ENCODE results near the gene GDPD3. TPM values are rescaled to one million over a fixed set of nuclear protein-coding genes. Genes with fewer than 3 reads are reported as not detected.

GDPD3 gene
- total and polyA plus RNA-seq, 10 of the 15 experiments (the other 5 are each of a cell fraction or from before 2014, with no cell fraction given), result 0.29 to 3.3 (median 0.97) TPM

DNA sequence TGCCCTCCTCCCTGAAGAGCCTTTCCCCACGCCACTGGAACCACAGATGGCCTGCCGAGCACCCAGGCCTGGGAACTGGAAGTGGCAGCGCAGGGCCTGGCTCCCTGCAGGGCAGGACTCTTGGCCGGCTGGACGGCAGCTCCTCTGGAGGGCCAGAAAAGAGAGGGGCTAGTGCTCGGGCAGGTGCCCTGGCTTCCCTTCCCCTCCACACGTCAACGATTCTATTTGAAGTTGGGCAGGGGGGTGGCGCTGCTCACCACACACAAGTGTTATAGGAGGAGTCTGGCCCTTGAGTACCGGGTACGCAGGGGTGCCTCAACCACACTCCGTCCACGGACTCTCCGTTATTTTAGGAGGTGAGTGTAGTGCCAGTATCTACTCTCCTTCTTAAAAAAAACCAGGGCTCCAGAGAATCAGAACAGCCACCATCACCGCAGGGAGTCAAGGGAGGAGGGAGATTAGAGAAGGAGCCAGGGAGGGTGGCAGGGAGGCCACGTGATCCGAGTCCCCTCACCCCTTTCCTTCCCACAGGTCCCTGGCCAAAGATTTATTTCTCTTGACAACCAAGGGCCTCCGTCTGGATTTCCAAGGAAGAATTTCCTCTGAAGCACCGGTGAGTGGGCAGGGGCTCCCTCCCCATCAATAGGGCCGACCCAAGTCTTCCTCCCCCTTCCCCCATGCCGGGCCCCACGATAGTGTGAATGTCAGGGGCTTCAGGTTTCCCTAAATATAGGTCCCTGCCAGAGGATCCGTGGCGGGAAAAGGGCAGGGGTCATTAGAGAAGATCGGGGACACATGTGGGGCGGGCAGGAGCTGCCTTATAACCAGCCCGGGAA, 49.2 kb downstream of the GDPD3 start (continued):
- TF ChIP-seq, protein P1, sequence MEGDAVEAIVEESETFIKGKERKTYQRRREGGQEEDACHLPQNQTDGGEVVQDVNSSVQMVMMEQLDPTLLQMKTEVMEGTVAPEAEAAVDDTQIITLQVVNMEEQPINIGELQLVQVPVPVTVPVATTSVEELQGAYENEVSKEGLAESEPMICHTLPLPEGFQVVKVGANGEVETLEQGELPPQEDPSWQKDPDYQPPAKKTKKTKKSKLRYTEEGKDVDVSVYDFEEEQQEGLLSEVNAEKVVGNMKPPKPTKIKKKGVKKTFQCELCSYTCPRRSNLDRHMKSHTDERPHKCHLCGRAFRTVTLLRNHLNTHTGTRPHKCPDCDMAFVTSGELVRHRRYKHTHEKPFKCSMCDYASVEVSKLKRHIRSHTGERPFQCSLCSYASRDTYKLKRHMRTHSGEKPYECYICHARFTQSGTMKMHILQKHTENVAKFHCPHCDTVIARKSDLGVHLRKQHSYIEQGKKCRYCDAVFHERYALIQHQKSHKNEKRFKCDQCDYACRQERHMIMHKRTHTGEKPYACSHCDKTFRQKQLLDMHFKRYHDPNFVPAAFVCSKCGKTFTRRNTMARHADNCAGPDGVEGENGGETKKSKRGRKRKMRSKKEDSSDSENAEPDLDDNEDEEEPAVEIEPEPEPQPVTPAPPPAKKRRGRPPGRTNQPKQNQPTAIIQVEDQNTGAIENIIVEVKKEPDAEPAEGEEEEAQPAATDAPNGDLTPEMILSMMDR (IDR thresholded peaks at IDR 0.05 in 2 of 3, conservative IDR thresholded peaks at IDR 0.05 in 1 of 3; ENCODE audit: control insufficient read depth in 2 of 3, extremely low read depth in 1 of 3, insufficient read depth in 1 of 3, low read depth in 3 of 3, low read length in 3 of 3), result peak; percentile 35 to 68 (median 38); a peak in 5 of 6 replicates
- TF ChIP-seq MYB (IDR thresholded peaks at IDR 0.05; ENCODE audit: borderline replicate concordance, low read depth, low read length) (no peak; the same call in 1 of the 2 replicates), RAD21 (IDR thresholded peaks at IDR 0.05; ENCODE audit: insufficient read depth, low read depth, low read length) (peak; percentile 34; the same call in 1 of the 2 replicates), ZZZ3 (IDR thresholded peaks at IDR 0.05; ENCODE audit: control insufficient read depth, insufficient read length, low read depth) (no peak), IRF4 (IDR thresholded peaks at IDR 0.05; ENCODE audit: low read depth, low read length) (no peak), ESRRA (IDR thresholded peaks at IDR 0.05; ENCODE audit: low read length) (no peak), TARDBP (IDR thresholded peaks at IDR 0.05; ENCODE audit: borderline replicate concordance) (no peak), MXI1 (IDR thresholded peaks at IDR 0.05; ENCODE audit: low read depth, low read length) (peak; percentile 57), GABPA (IDR thresholded peaks at IDR 0.05; ENCODE audit: low read depth) (no peak), RELB (IDR thresholded peaks at IDR 0.05; ENCODE audit: low read depth) (peak; percentile 61; the same call in 1 of the 2 replicates), EGR1 (IDR thresholded peaks at IDR 0.05; ENCODE audit: borderline replicate concordance in 1 of 2, low read depth in 2 of 2, low read length in 2 of 2) (no peak), ATF2 (IDR thresholded peaks at IDR 0.05; ENCODE audit: low read length) (no peak), SREBF2 (IDR thresholded peaks at IDR 0.05; ENCODE audit: low read length) (no peak), MEF2A (IDR thresholded peaks at IDR 0.05; ENCODE audit: insufficient read depth, low read depth, low read length) (no peak), RAD51 (IDR thresholded peaks at IDR 0.05) (peak; percentile 94), CEBPB (IDR thresholded peaks at IDR 0.05; ENCODE audit: borderline replicate concordance in 1 of 2, low read depth in 2 of 2, low read length in 2 of 2) (no peak), NRF1 (conservative IDR thresholded peaks at IDR 0.05; ENCODE audit: low read depth, low read length) (no peak)
- TF ChIP-seq, protein P2, sequence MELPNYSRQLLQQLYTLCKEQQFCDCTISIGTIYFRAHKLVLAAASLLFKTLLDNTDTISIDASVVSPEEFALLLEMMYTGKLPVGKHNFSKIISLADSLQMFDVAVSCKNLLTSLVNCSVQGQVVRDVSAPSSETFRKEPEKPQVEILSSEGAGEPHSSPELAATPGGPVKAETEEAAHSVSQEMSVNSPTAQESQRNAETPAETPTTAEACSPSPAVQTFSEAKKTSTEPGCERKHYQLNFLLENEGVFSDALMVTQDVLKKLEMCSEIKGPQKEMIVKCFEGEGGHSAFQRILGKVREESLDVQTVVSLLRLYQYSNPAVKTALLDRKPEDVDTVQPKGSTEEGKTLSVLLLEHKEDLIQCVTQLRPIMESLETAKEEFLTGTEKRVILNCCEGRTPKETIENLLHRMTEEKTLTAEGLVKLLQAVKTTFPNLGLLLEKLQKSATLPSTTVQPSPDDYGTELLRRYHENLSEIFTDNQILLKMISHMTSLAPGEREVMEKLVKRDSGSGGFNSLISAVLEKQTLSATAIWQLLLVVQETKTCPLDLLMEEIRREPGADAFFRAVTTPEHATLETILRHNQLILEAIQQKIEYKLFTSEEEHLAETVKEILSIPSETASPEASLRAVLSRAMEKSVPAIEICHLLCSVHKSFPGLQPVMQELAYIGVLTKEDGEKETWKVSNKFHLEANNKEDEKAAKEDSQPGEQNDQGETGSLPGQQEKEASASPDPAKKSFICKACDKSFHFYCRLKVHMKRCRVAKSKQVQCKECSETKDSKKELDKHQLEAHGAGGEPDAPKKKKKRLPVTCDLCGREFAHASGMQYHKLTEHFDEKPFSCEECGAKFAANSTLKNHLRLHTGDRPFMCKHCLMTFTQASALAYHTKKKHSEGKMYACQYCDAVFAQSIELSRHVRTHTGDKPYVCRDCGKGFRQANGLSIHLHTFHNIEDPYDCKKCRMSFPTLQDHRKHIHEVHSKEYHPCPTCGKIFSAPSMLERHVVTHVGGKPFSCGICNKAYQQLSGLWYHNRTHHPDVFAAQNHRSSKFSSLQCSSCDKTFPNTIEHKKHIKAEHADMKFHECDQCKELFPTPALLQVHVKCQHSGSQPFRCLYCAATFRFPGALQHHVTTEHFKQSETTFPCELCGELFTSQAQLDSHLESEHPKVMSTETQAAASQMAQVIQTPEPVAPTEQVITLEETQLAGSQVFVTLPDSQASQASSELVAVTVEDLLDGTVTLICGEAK (IDR thresholded peaks at IDR 0.05; ENCODE audit: borderline replicate concordance), result no peak
- TF ChIP-seq, protein P3, sequence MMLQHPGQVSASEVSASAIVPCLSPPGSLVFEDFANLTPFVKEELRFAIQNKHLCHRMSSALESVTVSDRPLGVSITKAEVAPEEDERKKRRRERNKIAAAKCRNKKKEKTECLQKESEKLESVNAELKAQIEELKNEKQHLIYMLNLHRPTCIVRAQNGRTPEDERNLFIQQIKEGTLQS (IDR thresholded peaks at IDR 0.05; ENCODE audit: borderline replicate concordance, extremely low read depth, low read depth, low read length), result no peak
